WTC11 (cell line): ENCODE measurements around the gene RTKN2.

Experiments
- CREM ChIP-seq: sonication (generic); formaldehyde crosslinking; IDR thresholded peaks from 2 replicates; pipeline ENCODE4 v1.8.1; 2022; ENCODE audit warnings: mild to moderate bottlenecking, missing genetic modification reagents, moderate library complexity
- CTCF ChIP-seq: fragments of 200-600 bp; IDR thresholded peaks from 2 replicates; pipeline ENCODE4 v1.8.0; 2022; ENCODE audit warnings: antibody characterized with exemption
- IRF1 ChIP-seq: sonication (generic); formaldehyde crosslinking; IDR thresholded peaks from 2 replicates; pipeline ENCODE4 v1.8.0; 2023; ENCODE audit warnings: missing genetic modification reagents
- JUN ChIP-seq: sonication (generic); formaldehyde crosslinking; IDR thresholded peaks from 2 replicates; pipeline ENCODE4 v1.8.0; 2023; ENCODE audit warnings: mild to moderate bottlenecking, missing genetic modification reagents
- MXD4 ChIP-seq: fragments of 250-450 bp; sonication (Bioruptor Pico); IDR thresholded peaks from 2 replicates; pipeline ENCODE4 v1.8.0; 2021; ENCODE audit warnings: mild to moderate bottlenecking, moderate library complexity, borderline replicate concordance
- MYBL2 ChIP-seq: sonication (generic); formaldehyde crosslinking; IDR thresholded peaks from 2 replicates; pipeline ENCODE4 v1.8.1; 2023; ENCODE audit warnings: mild to moderate bottlenecking, moderate library complexity, missing genetic modification reagents
- NFYB ChIP-seq: sonication (generic); formaldehyde crosslinking; conservative IDR thresholded peaks from 2 replicates; pipeline ENCODE4 v1.8.0; 2022; ENCODE audit warnings: low read depth, missing genetic modification reagents
- NR1H2 ChIP-seq: sonication (generic); formaldehyde crosslinking; IDR thresholded peaks from 2 replicates; pipeline ENCODE4 v1.9.0; 2021; ENCODE audit warnings: mild to moderate bottlenecking, moderate library complexity, missing genetic modification reagents
- PREB ChIP-seq: sonication (generic); formaldehyde crosslinking; IDR thresholded peaks from 2 replicates; pipeline ENCODE4 v1.8.1; 2022; ENCODE audit warnings: mild to moderate bottlenecking, missing genetic modification reagents, moderate library complexity, borderline replicate concordance
- SP1 ChIP-seq: sonication (generic); formaldehyde crosslinking; conservative IDR thresholded peaks from 2 replicates; pipeline ENCODE4 v1.8.1; 2022; ENCODE audit warnings: missing genetic modification reagents

GRCh38 chr10:62230344-62231121 lies 38.1 kb downstream of the RTKN2 start:
- TF ChIP-seq CREM (CRISPR knock-in tag) (no peak), IRF1 (CRISPR knock-in tag) (no peak), JUN (CRISPR knock-in tag) (no peak), CTCF (no peak), MYBL2 (CRISPR knock-in tag) (no peak), NFYB (CRISPR knock-in tag) (no peak), NR1H2 (CRISPR knock-in tag) (no peak), SP1 (CRISPR knock-in tag) (no peak), MXD4 (CRISPR knock-in tag) (no peak), PREB (CRISPR knock-in tag) (no peak)
